Psoas muscle (tissue), 8 donors: Measurements from ENCODE around the gene ASIC4. TPM values are rescaled to one million over a fixed set of nuclear protein-coding genes. Genes with fewer than 3 reads are reported as not detected.

Experiments used
- ATAC-seq, 4 donors: fragments of 200-7000 bp; cut with Tn5 transposase; one replicate each; pipeline ENCODE4 v1.9.1; 2020; ENCODE audit warnings: moderate library complexity in 3 of 4, mild to moderate bottlenecking in 2 of 4
- DNase-seq, 2 donors: peaks; one replicate each; pipeline ENCODE4 v3.0.0-alpha.2; 2020
- H3K27ac ChIP-seq: fragments of 200-600 bp; one replicate; pipeline ENCODE4 v1.8.0; 2022
- H3K27me3 ChIP-seq, 3 donors: fragments of 200-600 bp in 1 of 3; one replicate each; pipeline versions ENCODE4 v1.6.1 to v1.8.0; 2013 to 2022; ENCODE audit warnings: low read length in 2 of 3, mild to moderate bottlenecking in 2 of 3, moderate library complexity in 1 of 3; ENCODE audit not compliant: insufficient read depth in 3 of 3
- H3K36me3 ChIP-seq, 2 donors: fragments of 200-600 bp in 1 of 2; one replicate each; pipeline versions ENCODE4 v1.6.1 to v1.8.0; 2013 to 2022; ENCODE audit warnings: low read depth in 1 of 2, mild to moderate bottlenecking in 1 of 2, moderate library complexity in 1 of 2; ENCODE audit not compliant: insufficient read depth in 1 of 2
- H3K4me1 ChIP-seq: fragments of 200-600 bp; one replicate; pipeline ENCODE4 v1.8.0; 2022
- H3K4me3 ChIP-seq: fragments of 200-600 bp; one replicate; pipeline ENCODE4 v1.8.0; 2022; ENCODE audit warnings: mild to moderate bottlenecking
- H3K9me3 ChIP-seq: fragments of 200-600 bp; one replicate; pipeline ENCODE4 v1.8.0; 2022
- WGBS, 3 donors: extraction: QIAGEN DNeasy Blood & Tissue Kit; methylation state at CpG; one replicate each; pipeline versions ENCODE4 v1.1.6 to v1.1.7; 2013; 5-methylcytosine and 5-hydroxymethylcytosine counted together
- intact Hi-C, 2 donors: fragments of 100-400 bp; cut with DNase I; formaldehyde crosslinking; loops; one replicate each; pipeline versions ENCODE4 v1.11.0 to v1.14.2; 2022
- polyA plus RNA-seq, 3 donors: library from polyadenylated mRNA; stranded (reverse); fragments of 200-250 nt; gene quantifications; one replicate each; pipeline ENCODE4 v1.2.3, GENCODE V29; 2013
- total RNA-seq, 4 donors: library from RNA; stranded (reverse); fragmentation: NEBNext Ultra II Directional in 2 of 4; extraction: Animal tissue kit (Norgen Biotek cat#: 25700) in 2 of 4; gene quantifications; one replicate each; pipeline versions ENCODE4 v1.2.1 to v1.2.4, GENCODE V29; 2021 to 2023
- TF ChIP-seq, protein P1 (sequence below): fragments of 200-600 bp; IDR thresholded peaks from one replicate; pipeline ENCODE4 v1.8.0; 2022; ENCODE audit warnings: antibody characterized with exemption
- donor health status: healthy with polysubstance abuse.
- donor health status: DM: no; HTN: no; CAD: no; lungs with moderate emphysema.
- donor health status: Bipolar disorder and iron deficiency.
- donor health status: healthy.
- donor health status: DM: yes; HTN: yes; CAD: no.
- donor health status: DM: no; HTN: no; CAD: no.
- donor health status: DM: no; HTN: no; CAD: no.
- donor health status: DM: yes; HTN: yes; CAD: no.

Gene ASIC4
- total and polyA plus RNA-seq, 7 donors, result 0.03 to 0.34 (median 0.26) TPM; not detected in 3

DNA sequence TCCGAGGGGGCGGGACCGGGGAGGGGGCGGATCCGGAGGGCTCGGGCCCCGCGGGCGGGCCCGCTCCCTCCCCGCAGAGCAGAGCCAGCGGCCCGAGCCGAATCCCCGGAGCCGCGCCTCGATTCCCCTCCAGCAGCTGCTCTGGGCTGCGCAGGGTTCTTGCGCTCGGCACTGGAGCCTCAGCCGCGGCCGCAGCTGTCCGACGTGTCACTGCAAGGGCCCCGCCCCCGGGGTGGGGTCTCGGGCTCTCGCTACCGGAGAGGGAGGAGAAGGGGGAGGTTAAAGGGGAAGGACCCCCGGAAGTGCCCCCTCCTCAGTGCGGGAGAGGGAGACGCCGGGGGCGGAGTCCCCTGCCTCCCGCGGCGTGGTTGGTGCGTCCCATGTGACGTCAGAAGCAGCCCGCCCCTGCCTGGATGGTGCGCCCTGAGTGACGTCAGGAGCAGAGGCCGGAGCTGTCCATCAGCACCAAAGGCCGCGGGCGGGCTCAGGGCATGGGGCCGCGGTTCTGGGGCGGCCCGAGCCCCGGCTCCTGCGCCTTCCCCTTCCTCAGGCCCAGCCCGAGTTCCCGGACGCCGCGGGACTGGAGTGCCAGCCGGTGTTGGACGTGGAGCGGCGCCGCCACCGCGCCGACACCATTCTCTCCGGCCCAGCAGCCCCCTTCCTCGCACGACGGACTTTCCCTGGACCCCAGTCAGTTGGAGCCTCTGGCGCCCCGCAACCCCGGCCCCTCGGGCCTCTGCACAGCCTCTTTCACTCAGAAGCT is 29.5 kb downstream of the ASIC4 start, which contains the start of the genes CHPF and TMEM198:
TSS of gene CHPF (minus strand) at position 214 of the 763 bp plus-strand sequence. CDS start 271 bp downstream, outside the sequence.
TSS of gene TMEM198 (plus strand) at position 433 of the 763 bp plus-strand sequence. CDS start 700 bp downstream, outside the sequence.
- intact Hi-C loops, result loop anchor here (2.0 to 10.0 kb wide), 3 partner anchors 99 to 369 kb away; partner anchors contain the start of genes CNPPD1 (in 1 of the 2), RETREG2 (in 1 of the 2) and SLC23A3 (in 1 of the 2)
- H3K4me3 ChIP-seq, result peak within 1 kb of the TSS; percentile 79
- TF ChIP-seq, protein P1, sequence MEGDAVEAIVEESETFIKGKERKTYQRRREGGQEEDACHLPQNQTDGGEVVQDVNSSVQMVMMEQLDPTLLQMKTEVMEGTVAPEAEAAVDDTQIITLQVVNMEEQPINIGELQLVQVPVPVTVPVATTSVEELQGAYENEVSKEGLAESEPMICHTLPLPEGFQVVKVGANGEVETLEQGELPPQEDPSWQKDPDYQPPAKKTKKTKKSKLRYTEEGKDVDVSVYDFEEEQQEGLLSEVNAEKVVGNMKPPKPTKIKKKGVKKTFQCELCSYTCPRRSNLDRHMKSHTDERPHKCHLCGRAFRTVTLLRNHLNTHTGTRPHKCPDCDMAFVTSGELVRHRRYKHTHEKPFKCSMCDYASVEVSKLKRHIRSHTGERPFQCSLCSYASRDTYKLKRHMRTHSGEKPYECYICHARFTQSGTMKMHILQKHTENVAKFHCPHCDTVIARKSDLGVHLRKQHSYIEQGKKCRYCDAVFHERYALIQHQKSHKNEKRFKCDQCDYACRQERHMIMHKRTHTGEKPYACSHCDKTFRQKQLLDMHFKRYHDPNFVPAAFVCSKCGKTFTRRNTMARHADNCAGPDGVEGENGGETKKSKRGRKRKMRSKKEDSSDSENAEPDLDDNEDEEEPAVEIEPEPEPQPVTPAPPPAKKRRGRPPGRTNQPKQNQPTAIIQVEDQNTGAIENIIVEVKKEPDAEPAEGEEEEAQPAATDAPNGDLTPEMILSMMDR, result no peak
- H3K9me3 ChIP-seq, result no peaks in the 10 kb centered on the region
- 0 to 1% (median 1%) methylated on average over 29 to 75 of the region's 75 CpGs for WGBS, 3 donors
- H3K27ac ChIP-seq, result peak within 1 kb of the TSS; percentile 94
- peak; percentile 98 to 99 for DNase-seq
- H3K27me3 ChIP-seq, result no peaks in the 10 kb centered on the region
- ATAC-seq, result peak; percentile 91 to 93 (median 92)
- peaks cover 0 to 27% of the 10 kb centered on the region in 2 donors for H3K36me3 ChIP-seq
- H3K4me1 ChIP-seq, result peaks cover 23% of the 10 kb centered on the region

DNA sequence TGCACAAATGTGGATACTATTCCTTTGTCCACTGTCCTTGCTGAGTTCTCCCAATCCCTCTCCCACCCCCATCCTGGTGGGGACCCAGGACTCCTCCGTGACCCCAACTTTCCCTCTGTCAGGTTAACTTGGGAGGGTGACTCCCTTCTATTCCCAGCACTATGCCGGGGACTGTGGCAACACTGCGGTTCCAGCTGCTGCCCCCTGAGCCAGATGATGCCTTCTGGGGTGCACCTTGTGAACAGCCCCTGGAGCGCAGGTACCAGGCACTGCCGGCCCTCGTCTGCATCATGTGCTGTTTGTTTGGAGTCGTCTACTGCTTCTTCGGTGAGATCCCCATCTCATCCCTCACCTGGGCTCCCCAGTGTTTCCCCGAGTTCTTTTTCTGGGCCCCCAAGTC is 30.3 kb downstream of the ASIC4 start:
- 38 to 51% (median 38%) methylated on average over 9 of the region's 9 CpGs for WGBS, 3 donors
- peak overlapping the region; percentile 94 for H3K27ac ChIP-seq
- TF ChIP-seq, protein P1, result no peak
- H3K4me3 ChIP-seq, result peak overlapping the region; percentile 79
- DNase-seq, result no peak
- H3K4me1 ChIP-seq, result peaks cover 23% of the 10 kb centered on the region
- no peaks in the 10 kb centered on the region for H3K9me3 ChIP-seq
- no peaks in the 10 kb centered on the region for H3K27me3 ChIP-seq
- H3K36me3 ChIP-seq, result peaks cover 0 to 19% of the 10 kb centered on the region in 2 donors
- ATAC-seq, result no peak
- intact Hi-C loops, result loop anchor here (5.0 to 10.0 kb wide), 2 partner anchors 143 to 370 kb away; partner anchors contain the start of genes CNPPD1 (in 1 of the 2), RETREG2 (in 1 of the 2) and SLC23A3 (in 1 of the 2)

DNA sequence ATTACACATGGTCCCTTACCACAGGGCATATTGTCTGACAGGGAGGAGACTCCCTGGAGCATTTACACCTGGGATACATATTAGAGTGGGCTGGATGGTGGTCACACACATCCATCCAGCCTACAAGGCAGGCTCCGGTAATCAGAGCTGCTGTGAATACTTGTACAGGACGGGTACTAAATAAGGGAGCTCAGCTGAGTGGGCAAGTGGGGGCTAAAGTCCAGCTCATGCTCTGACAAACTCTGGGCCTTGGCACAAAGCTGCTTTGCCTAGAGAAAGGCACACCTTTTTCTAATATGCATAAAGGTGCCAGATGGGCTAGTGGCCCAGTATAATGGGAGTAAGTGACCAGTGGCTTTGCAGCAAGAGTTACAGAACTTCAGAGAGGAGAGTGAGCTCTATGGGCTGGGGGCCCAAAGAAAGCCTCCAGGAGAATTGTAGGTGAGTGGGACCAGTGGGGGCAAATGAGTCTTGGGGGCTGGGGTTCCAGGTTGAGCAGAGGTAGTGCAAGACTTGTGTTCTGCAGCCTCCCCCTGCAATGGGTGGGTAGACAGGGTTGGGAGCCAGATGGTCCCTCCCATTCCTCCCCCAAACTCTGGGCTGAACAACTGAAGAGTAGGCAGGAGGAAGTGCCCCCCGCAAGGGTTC is 31.1 kb downstream of the ASIC4 start:
- ATAC-seq, result no peak
- H3K4me3 ChIP-seq, result no peak overlapping the region
- intact Hi-C loops, result loop anchor here in 1 of 2 donors (10.0 kb wide), 1 partner anchor 371 kb away; the partner anchor contains the start of genes CNPPD1, RETREG2 and SLC23A3
- H3K9me3 ChIP-seq, result no peaks in the 10 kb centered on the region
- 78 to 87% (median 83%) methylated on average over 3 of the region's 3 CpGs for WGBS, 3 donors
- peaks cover 0 to 10% of the 10 kb centered on the region in 2 donors for H3K36me3 ChIP-seq
- peaks cover 23% of the 10 kb centered on the region for H3K4me1 ChIP-seq
- no peak overlapping the region for H3K27ac ChIP-seq
- TF ChIP-seq, protein P1, result no peak
- no peak for DNase-seq
- H3K27me3 ChIP-seq, result no peaks in the 10 kb centered on the region

DNA sequence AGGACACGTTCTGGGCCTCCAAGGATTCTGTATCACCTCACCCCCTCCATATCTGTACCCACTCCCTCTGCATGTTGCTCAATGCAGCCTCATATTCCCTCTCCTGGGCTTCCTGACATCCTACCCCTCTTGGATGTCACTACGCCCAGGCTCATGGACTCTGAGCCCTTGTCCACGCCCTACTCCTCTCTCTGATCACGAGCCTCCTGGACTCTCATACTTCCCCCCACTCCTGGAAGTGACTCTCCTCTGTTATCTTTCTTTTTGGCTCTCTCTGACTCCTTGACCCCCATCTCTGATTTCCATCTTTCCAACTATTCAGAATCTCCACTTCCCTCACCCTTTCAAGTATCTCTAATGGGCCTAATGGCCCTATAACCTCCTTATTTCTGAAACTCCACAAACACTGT is 31.7 kb downstream of the ASIC4 start:
- WGBS, 3 donors, result 60 to 68% (median 60%) methylated on average over 3 to 4 of the region's 4 CpGs
- ATAC-seq, result no peak
- TF ChIP-seq, protein P1, result no peak

More for the DNA sequence above, 31.7 kb downstream of the ASIC4 start:
- intact Hi-C loops, result loop anchor here in 1 of 2 donors (10.0 kb wide), 1 partner anchor 371 kb away; the partner anchor contains the start of genes CNPPD1, RETREG2 and SLC23A3
- H3K4me1 ChIP-seq, result peaks cover 23% of the 10 kb centered on the region
- peaks cover 0 to 5% of the 10 kb centered on the region in 2 donors for H3K36me3 ChIP-seq
- DNase-seq, result no peak
- H3K27me3 ChIP-seq, result no peaks in the 10 kb centered on the region
- H3K27ac ChIP-seq, result no peak overlapping the region
- H3K4me3 ChIP-seq, result no peak overlapping the region
- no peaks in the 10 kb centered on the region for H3K9me3 ChIP-seq
